NB4 (cell line): ENCODE results near the gene PNPT1.

ENCODE experiments used
- MYC ChIP-seq: IDR thresholded peaks from 2 replicates; pipeline ENCODE4 v1.6.1; 2011; ENCODE audit warnings: low read depth, low read length
- POLR2A ChIP-seq: IDR thresholded peaks from 2 replicates; pipeline ENCODE4 v1.6.1; 2011; ENCODE audit warnings: mild to moderate bottlenecking; ENCODE audit not compliant: insufficient read length; ENCODE audit errors: extremely low read depth
- TF ChIP-seq, protein P1 (sequence below): IDR thresholded peaks from one replicate; pipeline ENCODE4 v1.5.1; 2012; ENCODE audit warnings: low read depth, low read length
- TF ChIP-seq, protein P2 (sequence below): IDR thresholded peaks from 2 replicates; pipeline ENCODE4 v1.6.1; 2011; ENCODE audit warnings: low read depth, low read length

DNA sequence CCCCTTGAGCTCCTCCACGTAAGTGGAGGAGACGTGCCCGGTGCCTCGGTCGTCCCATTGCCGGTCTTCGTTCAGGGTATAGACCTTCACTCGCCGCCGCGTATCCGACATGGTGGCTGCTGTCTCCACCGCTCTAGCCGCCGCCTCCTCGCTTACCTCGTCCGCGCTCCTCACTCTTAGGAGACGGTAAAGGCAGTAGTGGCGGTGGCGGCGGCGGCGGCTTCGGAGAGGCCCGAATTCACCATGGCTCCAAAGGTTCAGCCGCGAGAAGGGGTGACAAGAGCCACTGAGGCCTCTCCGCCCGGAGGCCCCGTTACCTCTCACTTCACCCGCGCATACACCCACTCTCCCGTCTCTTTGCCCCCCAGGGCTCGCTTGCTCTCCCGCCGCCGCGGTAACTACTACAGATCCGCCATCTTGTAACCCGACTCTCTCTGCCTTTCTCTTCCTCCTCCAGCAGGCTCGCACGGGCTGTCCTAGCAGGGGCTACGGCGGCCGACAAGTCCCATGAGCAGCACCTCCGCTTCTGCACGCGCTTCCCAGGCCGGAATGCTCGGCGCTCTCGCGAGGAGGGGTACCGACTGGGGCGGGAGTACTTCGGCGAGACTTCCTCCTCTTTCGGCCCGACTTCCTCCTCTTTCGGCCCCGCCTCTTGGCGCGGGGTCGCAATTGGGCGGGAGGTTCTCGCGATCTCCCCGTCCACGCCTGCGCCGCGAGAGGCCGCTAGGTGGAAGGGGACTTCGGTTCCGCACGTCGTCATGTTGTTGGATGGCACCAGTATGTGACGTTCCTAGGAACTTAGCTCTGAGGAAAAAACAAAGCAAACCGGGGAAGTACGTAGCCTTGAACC, 76.2 kb downstream of the PNPT1 start, which contains the start of gene PPP4R3B:
- TF ChIP-seq, protein P1, sequence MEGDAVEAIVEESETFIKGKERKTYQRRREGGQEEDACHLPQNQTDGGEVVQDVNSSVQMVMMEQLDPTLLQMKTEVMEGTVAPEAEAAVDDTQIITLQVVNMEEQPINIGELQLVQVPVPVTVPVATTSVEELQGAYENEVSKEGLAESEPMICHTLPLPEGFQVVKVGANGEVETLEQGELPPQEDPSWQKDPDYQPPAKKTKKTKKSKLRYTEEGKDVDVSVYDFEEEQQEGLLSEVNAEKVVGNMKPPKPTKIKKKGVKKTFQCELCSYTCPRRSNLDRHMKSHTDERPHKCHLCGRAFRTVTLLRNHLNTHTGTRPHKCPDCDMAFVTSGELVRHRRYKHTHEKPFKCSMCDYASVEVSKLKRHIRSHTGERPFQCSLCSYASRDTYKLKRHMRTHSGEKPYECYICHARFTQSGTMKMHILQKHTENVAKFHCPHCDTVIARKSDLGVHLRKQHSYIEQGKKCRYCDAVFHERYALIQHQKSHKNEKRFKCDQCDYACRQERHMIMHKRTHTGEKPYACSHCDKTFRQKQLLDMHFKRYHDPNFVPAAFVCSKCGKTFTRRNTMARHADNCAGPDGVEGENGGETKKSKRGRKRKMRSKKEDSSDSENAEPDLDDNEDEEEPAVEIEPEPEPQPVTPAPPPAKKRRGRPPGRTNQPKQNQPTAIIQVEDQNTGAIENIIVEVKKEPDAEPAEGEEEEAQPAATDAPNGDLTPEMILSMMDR, result peak; percentile 19
- TF ChIP-seq MYC (peak; percentile 97), POLR2A (peak; percentile 90)
- TF ChIP-seq, protein P2, sequence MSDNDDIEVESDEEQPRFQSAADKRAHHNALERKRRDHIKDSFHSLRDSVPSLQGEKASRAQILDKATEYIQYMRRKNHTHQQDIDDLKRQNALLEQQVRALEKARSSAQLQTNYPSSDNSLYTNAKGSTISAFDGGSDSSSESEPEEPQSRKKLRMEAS, result peak; percentile 90
